Chondrocyte (in vitro differentiated cells): Measurements from ENCODE around the gene AKR7A2. TPM values are rescaled to one million over a fixed set of nuclear protein-coding genes. Genes with fewer than 3 reads are reported as not detected.
A peak's percentile ranks its signal among the peaks of the same experiment; 100 is the strongest.

Source experiments
- DNase-seq: peaks from one replicate; pipeline ENCODE4 v3.0.0; 2021; ENCODE audit warnings: mixed read lengths, low spot score
- H3K27ac Mint-ChIP-seq: one replicate; pipeline ENCODE4 v1.8.0; 2021; ENCODE audit warnings: mild to moderate bottlenecking, moderate library complexity, mixed read lengths; ENCODE audit not compliant: unreplicated experiment
- H3K27me3 Mint-ChIP-seq: 2 replicates; pipeline ENCODE4 v1.8.0; 2021; ENCODE audit warnings: low read depth, mixed read lengths
- H3K36me3 Mint-ChIP-seq: 2 replicates; pipeline ENCODE4 v1.8.0; 2021; ENCODE audit warnings: low read depth, mixed read lengths
- H3K4me1 Mint-ChIP-seq: 2 replicates; pipeline ENCODE4 v1.8.0; 2021; ENCODE audit warnings: low read depth, mild to moderate bottlenecking, mixed read lengths
- H3K4me3 Mint-ChIP-seq: one replicate; pipeline ENCODE4 v1.8.0; 2021; ENCODE audit warnings: mild to moderate bottlenecking, moderate library complexity, mixed read lengths; ENCODE audit not compliant: unreplicated experiment
- H3K9me3 Mint-ChIP-seq: 2 replicates; pipeline ENCODE4 v1.8.0; 2021; ENCODE audit warnings: low read depth, mixed read lengths
- CTCF ChIP-seq: fragments of 200-600 bp; sonication (generic); IDR thresholded peaks from 2 replicates; pipeline ENCODE4 v1.5.0; 2021; ENCODE audit warnings: antibody characterized with exemption, mild to moderate bottlenecking, moderate library complexity
- total RNA-seq: library from RNA; stranded (reverse); gene quantifications from 3 replicates; pipeline ENCODE4 v1.2.1, GENCODE V29; 2021

The AKR7A2 gene
- total RNA-seq, 1 donor from 2014 or later = 46.6 TPM

- peaks cover 23% of the 10 kb centered on the region for H3K36me3 Mint-ChIP-seq
- no peak overlapping the region for H3K4me3 Mint-ChIP-seq
- H3K4me1 Mint-ChIP-seq = peaks cover 15% of the 10 kb centered on the region
- DNase-seq = peak; percentile 46
- no peak for TF ChIP-seq CTCF
- H3K27ac Mint-ChIP-seq = no peak overlapping the region
- no peaks in the 10 kb centered on the region for H3K27me3 Mint-ChIP-seq
- no peaks in the 10 kb centered on the region for H3K9me3 Mint-ChIP-seq
These were observed 10.5 kb upstream of the AKR7A2 start for GRCh38 chr1:19322481-19322880.

DNA sequence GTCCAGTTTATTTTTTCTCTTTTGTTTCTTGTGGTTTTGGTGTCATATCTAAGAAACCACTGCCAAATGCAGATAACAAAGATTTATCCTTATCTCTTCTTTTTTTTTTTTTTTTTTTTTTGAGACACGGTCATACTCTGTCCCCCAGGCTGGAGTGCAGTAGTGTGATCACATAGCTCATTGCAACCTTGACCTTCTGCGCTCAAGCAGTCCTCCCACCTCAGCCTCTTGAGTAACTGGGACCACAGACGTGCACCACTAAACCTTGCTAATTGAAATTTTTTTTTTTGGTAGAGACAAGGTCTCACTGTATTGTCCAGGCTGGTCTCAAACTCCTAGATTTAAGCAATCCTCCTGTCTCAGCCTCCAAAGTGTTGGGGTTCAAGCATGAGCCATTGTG is 9.1 kb upstream of the AKR7A2 start:
- Mint-ChIP-seq H3K4me3 (no peak overlapping the region), H3K36me3 (peaks cover 23% of the 10 kb centered on the region), H3K4me1 (peaks cover 20% of the 10 kb centered on the region), H3K9me3 (no peaks in the 10 kb centered on the region), H3K27me3 (no peaks in the 10 kb centered on the region), H3K27ac (no peak overlapping the region)
- TF ChIP-seq CTCF = no peak
- DNase-seq = no peak

DNA sequence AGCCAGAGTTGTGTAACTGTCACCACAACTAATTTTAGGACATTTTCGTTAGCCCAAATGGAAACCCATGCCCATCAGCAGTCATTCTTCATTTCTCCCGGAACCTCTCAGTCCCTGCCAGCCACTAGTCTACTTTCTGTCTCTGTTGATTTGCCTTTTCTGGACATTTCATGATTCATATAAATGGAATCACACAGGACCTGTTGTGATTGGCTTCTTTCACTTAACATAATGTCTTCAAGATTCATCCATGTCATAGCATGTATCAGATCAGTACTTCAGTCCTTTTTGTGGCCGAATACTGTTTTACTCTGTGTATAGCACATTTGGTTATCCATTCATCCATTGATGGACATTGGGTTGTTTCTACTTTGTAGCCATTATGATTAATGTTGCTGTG is 7.3 kb upstream of the AKR7A2 start:
- H3K36me3 Mint-ChIP-seq = peaks cover 22% of the 10 kb centered on the region
- no peak for DNase-seq
- no peak overlapping the region for H3K27ac Mint-ChIP-seq
- H3K9me3 Mint-ChIP-seq = no peaks in the 10 kb centered on the region
- H3K27me3 Mint-ChIP-seq = no peaks in the 10 kb centered on the region
- H3K4me1 Mint-ChIP-seq = peaks cover 37% of the 10 kb centered on the region
- TF ChIP-seq CTCF = no peak
- no peak overlapping the region for H3K4me3 Mint-ChIP-seq

DNA sequence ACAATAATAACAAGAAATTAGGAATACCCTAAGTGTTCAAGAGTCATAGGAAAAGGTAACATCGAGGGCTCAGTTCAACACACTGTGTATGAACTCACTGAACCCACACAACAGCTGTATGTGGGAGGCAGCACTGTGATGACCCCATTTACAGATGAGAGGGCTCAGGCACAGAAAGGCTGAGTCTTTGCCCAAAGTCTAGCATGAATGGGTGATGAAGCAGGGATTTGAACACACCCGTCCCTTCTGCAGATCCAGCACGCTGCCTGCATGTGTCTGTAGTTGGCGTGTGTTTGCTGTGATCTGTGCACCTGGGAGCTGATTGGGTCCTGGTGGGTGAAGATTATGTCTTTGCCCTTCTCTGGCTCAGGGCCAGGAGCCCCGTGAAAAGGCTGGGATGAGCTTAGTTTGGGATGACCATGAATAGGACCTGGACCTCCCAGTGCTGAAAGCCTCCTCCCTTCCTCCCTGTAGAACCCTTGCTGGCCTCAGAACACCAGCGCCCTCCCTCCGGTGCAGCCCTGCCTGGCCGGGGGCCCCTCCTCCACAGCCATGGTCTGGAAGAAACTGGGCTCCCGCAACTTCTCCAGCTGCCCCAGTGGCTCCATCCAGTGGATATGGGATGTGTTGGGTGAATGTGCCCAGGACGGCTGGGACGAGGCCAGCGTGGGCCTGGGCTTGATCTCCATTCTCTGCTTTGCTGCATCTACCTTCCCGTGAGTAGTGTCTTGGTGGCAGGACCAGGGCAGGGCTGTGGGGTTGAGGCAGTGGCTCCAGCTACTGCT is 5.4 kb upstream of the AKR7A2 start:
- Mint-ChIP-seq H3K27me3 (no peaks in the 10 kb centered on the region), H3K9me3 (no peaks in the 10 kb centered on the region), H3K27ac (no peak overlapping the region), H3K4me3 (no peak overlapping the region), H3K36me3 (peaks cover 18% of the 10 kb centered on the region), H3K4me1 (peaks cover 52% of the 10 kb centered on the region)
- peak; percentile 59 for DNase-seq
- TF ChIP-seq CTCF = no peak

DNA sequence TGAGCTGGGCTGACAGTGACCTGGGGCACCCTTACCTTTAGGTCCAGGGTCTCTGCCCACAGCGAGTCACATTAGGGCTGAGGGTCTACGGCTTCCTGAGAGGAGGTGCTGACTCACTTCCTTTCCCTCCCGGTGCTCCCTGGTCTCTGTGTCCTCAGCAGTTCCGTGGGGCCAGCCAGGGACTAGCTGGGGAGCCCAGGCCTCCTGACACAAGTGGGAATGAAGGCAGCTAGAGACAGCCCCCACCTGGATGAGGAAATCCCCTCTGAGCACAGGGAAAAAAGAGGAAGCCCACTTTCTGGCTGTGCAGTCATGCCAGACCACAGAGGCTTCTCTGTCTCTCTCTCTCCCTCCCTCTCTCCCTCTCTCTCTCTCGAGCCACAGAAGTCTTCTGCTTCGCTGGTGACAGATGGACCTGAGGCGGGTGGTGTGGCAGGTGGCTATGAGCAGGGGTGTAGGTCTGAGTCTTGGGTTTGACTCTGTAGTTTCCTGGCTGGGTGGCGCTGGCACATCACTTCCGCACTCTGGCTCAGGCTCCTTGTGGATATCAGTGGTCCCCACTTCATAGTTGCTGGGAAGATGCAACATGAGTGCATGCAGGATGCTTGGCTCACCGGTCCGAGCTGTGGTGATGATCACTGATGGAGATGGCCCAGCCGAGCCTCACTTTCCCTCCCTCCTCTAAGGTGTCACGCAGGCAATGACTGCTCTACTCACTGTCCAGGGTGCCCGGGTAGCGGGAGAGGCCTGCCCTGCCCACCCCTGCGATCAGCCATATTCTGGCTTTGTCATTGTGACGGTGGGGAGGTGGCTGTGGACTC is 3.6 kb upstream of the AKR7A2 start:
- TF ChIP-seq CTCF = no peak
- Mint-ChIP-seq H3K27ac (no peak overlapping the region), H3K4me1 (peaks cover 62% of the 10 kb centered on the region), H3K36me3 (peaks cover 13% of the 10 kb centered on the region), H3K9me3 (no peaks in the 10 kb centered on the region), H3K27me3 (no peaks in the 10 kb centered on the region), H3K4me3 (no peak overlapping the region)
- DNase-seq = peak; percentile 61
